DMS53 treated with DMSO at 0.1 percent for 48 hours (cell line): Measurements from ENCODE around the gene ELOVL5.
"Not testable (repeated sequence)": the region's sequence is repeated elsewhere in the genome, so short reads cannot be mapped to it uniquely, and the experiment has no call there.

Experiments
- DNase-seq: peaks from one replicate; lab custom pipeline; 2025; ENCODE audit not compliant: unreplicated experiment; lab: John Stamatoyannopoulos, UW

ELOVL5 gene

DNA sequence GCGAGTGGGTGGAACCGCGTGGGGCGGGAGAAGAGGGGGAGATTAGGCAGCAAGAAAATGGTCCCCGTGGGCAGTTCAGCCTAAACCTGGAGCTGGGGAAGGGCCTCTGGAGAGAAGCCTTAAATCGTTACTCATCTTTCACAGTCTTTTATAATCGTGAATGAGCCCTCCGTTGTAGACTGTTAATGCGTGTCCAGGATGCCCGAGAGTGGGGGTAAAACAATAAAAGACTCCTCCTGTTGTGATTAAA lies 11.0 kb upstream of the ELOVL5 start:
- peak; percentile 54 for DNase-seq

DNA sequence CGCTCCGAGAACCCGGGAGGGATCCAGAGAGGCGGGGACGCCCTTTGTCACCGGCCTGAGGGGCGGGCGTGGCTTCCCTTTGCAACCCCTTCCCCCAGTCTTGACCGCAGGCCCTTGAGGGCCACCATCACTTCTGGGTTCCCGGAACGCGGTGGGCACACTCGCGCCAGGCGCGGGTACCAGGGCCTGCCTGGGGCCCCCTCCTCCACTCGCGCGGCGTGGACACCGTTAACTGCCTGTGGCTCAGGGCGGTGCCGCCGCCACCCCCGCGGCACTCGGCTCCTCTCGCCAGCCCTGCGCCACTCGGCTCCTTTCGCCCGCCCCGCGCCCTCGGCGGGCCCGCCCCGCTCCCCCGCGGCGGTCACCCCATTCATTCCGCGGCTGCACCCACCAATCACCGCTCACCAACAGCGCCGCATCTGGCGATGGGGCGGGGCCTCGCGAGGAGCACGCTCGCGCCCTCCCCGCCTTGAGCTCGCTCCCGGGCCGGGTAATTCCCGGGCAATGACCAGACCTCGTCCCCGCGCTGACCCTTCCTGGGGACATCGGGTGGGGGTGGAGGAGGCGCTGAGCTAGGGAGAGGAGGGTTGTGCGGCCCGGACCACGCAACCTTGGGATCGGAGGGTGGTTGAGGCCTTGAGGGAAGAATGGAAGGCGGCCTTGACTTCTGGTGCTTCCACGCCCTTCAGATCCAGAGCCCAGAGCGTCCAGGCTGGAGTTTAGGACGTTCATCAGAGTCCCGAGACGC lies 10.5 kb upstream of the ELOVL5 start:
- peak; percentile 87 for DNase-seq

GRCh38 chr6:53358440-53359094 lies 9.8 kb upstream of the ELOVL5 start:
- DNase-seq, result peak; percentile 46

DNA sequence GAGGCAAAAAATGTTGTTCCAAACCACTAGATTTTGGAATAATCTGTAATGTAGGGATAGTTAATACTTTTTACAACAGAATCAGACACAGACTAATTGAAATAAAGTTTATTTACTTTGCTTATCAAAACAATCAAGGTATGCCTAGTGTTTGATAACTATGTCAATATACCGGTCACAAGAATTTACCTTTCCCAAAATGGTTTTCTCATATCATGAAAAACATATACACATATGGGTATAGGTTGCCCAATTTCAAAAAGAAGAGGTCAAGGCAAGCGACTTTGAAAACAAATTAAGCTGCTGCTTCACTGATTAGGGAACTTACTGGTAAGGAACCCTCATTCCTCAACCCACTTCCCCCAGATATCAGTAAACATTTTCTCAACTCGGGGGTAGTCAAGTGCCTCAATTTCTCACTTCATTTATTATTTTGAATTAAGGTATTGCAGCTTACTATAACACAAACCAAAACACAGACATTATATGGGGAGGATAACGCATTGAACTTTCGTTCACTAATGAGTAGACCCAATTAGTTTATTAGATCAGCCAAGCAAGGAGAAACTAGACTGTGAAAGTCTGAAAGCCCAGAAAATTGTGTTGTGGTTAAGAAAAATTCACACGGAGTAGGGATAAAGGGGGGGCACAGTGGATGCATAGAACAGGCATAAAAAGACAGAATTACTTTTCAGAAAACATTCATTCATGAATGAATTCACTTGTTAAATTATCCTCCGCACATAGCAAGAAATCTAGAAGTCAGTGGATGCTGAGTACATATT lies 9.0 kb upstream of the ELOVL5 start:
- DNase-seq, result no peak

DNA sequence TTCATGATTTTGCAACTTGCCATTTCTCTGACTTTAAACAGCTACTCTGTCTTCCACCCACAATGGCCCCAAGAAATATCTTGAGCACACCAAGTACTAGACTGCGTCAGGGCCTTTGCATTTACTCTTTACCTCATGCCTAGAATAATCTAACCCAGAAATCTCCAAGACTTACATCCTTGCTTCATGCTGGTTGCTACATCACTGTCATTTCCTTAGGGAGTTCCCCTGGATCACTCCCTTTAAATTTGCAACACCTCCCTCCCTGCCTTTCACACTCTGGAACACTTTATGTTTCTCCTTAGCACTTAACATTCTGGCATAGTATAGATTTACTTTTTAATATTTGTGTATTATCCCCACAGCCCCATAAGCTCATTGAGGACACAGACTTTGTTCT lies 4.9 kb upstream of the ELOVL5 start:
- no peak for DNase-seq

DNA sequence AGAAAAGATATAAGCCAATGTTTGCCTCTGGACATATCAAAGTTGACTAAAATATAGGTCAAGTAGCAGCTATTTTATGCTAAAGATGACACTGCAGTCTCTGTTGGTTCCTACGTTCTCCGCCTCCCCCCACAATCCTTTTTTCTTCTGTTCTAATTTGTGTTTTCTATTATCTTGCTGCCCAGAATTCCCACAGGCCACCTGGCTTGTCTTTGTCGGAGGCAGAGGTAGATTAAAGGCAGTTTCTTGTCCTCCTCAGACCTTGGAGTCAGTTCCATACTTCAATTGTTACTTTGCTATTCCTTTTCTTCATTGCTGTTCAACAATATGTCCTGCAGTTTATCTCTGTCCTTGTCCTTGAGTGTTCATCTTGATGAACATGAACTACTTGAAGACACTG lies 3.6 kb upstream of the ELOVL5 start:
- no peak for DNase-seq

- DNase-seq, result peak; percentile 76
These were observed 501 bp upstream of the ELOVL5 start for GRCh38 chr6:53349209-53349693.

GRCh38 chr6:53347921-53348370 lies 804 bp downstream of the ELOVL5 start:
- DNase-seq, result peak; percentile 30

DNA sequence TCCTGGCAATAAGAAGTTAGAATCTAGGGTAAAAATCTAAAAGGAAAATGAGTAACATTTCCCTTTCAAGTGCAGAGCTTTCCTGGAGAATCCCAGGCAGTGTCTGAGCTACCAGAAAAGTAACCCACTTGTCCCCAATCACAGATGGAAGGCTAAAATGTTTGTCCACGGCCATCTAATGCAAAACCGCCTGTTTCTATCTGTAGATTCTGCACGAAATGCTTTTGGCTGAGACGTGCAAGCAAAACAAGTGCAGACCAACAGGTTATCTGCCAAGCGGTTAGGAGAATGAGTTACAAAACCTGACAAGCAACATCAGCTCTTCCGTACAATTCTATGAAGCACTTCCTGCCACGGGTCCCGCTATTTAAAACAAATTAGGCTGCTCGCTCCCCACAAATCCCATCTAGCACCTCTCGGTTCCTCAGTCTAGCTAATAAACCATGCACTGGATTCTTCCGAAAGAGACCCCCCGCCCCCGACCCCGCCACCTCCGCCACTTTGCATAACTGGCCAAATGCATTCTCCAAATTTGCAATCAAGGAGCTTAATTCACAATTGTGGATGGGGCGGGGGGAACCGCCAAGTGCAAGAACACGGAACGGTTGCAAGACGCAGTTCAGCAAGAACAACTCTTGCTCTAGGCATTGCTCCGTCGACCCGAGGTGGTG lies 1.4 kb downstream of the ELOVL5 start:
- peak; percentile 23 for DNase-seq

- not testable (repeated sequence) for DNase-seq
These were observed 2.7 kb downstream of the ELOVL5 start for GRCh38 chr6:53346049-53346448.

- no peak for DNase-seq
These were observed 3.8 kb downstream of the ELOVL5 start for GRCh38 chr6:53344969-53345368.

GRCh38 chr6:53343092-53343491 lies 5.7 kb downstream of the ELOVL5 start:
- no peak for DNase-seq

DNA sequence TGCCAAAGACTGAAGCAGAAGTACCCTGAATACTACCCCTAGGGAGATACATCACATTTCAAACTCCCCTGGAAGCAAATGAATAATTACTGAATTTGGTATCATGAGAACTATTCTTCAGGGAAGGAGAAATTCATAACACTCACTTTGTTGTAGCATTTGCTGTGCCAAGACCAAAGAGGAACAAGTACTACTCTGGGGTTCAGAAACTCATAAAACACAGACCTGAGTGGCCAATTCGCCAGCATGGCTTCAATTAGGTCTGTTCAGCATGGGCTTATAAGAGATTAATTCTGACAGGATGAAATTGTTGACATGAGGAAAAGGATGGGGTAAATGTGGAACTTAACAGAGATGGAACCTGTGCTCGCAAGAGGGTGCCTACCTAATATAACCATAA lies 6.5 kb downstream of the ELOVL5 start:
- DNase-seq, result no peak

- DNase-seq, result no peak
These were observed 8.2 kb downstream of the ELOVL5 start for GRCh38 chr6:53340536-53340935.

GRCh38 chr6:53339424-53339823 lies 9.3 kb downstream of the ELOVL5 start:
- DNase-seq, result no peak

DNA sequence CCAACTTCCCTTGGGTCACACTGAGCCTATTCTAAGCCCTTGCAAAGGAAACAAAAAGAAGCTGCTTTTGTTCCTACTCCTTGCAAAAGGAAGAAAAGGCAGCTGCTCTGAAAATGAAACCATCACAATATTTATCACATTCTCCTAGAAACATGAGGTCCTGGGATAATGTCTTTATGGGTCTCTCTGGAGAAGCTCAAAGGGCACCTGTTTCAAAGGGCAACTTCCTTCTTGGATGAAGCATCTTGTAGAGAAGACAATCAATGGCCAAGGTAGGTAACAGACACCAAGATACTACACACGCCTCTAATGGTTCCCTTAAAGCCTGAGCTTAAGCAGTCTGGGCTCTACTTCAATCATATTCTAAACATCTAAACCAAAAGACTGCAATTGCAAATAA lies 10.4 kb downstream of the ELOVL5 start:
- no peak for DNase-seq

GRCh38 chr6:53336070-53336469 lies 12.7 kb downstream of the ELOVL5 start:
- no peak for DNase-seq

- DNase-seq, result peak; percentile 22
These were observed 13.3 kb downstream of the ELOVL5 start for GRCh38 chr6:53335224-53335994.

DNA sequence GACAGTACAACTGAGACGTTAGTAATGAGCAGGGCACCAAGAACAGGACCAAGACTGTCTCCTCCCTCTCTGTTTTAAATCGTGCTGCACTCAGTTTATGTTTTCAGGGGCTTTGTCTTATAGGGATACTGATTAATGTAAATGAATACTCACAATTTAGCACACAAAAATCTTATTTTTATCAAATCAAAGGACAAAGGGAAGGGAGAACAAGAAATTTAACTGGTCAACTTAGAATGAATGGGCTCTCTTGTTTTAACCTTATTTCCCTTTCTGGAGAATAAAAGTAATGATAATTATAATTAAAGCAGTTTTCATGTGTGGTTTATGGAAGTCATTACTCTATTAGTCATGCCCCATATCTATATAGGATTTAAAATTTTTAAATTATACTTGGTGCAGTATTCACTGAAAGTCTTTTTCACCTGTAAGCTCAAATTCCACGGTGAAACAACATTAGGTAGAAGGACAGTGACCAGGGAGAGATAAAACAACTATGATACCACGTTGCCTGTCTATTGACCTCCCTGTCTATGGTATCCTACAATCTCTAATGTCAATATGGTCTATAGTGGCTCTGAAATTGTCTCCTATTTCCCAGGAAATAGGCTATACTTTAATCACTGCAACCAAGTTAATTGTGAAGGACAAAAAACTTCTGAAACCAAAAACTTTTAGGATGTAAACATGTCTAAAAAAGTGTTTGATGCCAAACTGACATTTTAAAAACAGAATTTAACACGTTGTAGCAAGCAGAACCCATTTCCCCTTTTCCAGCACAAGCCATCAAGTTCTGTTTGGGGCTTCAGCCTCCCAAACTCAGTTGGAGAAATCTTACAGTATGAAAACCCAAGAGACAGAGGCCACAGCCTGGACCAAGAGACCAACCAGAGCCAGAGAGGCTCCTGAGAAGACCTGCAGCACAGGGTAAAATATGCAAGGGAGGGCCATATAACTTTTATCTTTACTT lies 15.0 kb downstream of the ELOVL5 start:
- no peak for DNase-seq

DNA sequence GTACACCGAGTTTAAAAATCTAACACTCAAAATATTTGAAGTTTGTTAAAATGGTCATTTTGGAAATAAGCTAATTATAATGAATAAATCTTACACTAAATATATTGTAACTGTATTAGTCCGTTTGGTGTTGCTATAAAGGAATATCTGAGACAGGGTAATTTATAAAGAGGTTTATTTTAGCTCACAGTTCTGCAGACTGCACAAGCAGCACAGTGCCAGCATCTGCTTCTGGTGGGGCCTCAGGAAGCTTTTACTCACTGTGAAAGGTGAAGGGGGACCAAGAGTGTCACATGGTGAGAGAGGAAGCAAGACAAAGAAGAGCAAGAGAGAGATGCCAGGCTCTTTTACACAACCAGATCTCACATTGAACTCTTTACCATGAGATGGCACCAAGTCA lies 17.1 kb downstream of the ELOVL5 start:
- no peak for DNase-seq
